HG03460 (cell line): ENCODE results near the gene ADAMTS3.
"Not testable (repeated sequence)": the region's sequence is repeated elsewhere in the genome, so short reads cannot be mapped to it uniquely, and the experiment has no call there.

Experiments
- ATAC-seq: cut with Tn5 transposase; IDR thresholded peaks from one replicate; pipeline ENCODE4 v1.9.1; 2021; ENCODE audit not compliant: unreplicated experiment

The ADAMTS3 gene

GRCh38 chr4:72553540-72554337, 15.3 kb downstream of the ADAMTS3 start:
- ATAC-seq = no peak

- no peak for ATAC-seq
Observed at GRCh38 chr4:72552447-72552846, 16.6 kb downstream of the ADAMTS3 start.

- no peak for ATAC-seq
Observed at GRCh38 chr4:72546456-72546855, 22.6 kb downstream of the ADAMTS3 start.

- not testable (repeated sequence) for ATAC-seq
Observed at GRCh38 chr4:72540694-72541093, 28.3 kb downstream of the ADAMTS3 start.

- ATAC-seq = no peak
Observed at GRCh38 chr4:72538006-72538405, 31.0 kb downstream of the ADAMTS3 start.

GRCh38 chr4:72536443-72536842, 32.6 kb downstream of the ADAMTS3 start:
- ATAC-seq = no peak

GRCh38 chr4:72531768-72532290, 37.2 kb downstream of the ADAMTS3 start:
- no peak for ATAC-seq

- no peak for ATAC-seq
Observed at GRCh38 chr4:72531322-72531721, 37.7 kb downstream of the ADAMTS3 start.

- no peak for ATAC-seq
Observed at GRCh38 chr4:72529148-72529822, 39.7 kb downstream of the ADAMTS3 start.

GRCh38 chr4:72527038-72527646, 41.9 kb downstream of the ADAMTS3 start:
- no peak for ATAC-seq

- ATAC-seq = no peak
Observed at GRCh38 chr4:72525938-72526337, 43.1 kb downstream of the ADAMTS3 start.

GRCh38 chr4:72522440-72522839, 46.6 kb downstream of the ADAMTS3 start:
- no peak for ATAC-seq

GRCh38 chr4:72513227-72513626, 55.8 kb downstream of the ADAMTS3 start:
- ATAC-seq = no peak

- ATAC-seq = no peak
Observed at GRCh38 chr4:72507860-72508419, 61.1 kb downstream of the ADAMTS3 start.

GRCh38 chr4:72507167-72507566, 61.9 kb downstream of the ADAMTS3 start:
- ATAC-seq = no peak

GRCh38 chr4:72505314-72505744, 63.7 kb downstream of the ADAMTS3 start:
- ATAC-seq = peak; percentile 81

GRCh38 chr4:72500214-72500613, 68.8 kb downstream of the ADAMTS3 start:
- no peak for ATAC-seq

GRCh38 chr4:72496119-72496518, 72.9 kb downstream of the ADAMTS3 start:
- ATAC-seq = no peak

- no peak for ATAC-seq
Observed at GRCh38 chr4:72494156-72494555, 74.9 kb downstream of the ADAMTS3 start.

- ATAC-seq = no peak
Observed at GRCh38 chr4:72489267-72489666, 79.8 kb downstream of the ADAMTS3 start.

- no peak for ATAC-seq
Observed at GRCh38 chr4:72486991-72487390, 82.0 kb downstream of the ADAMTS3 start.
